Astrocyte of the spinal cord (primary cell): ENCODE results near the gene SETDB2.

Source experiments
- DNase-seq: peaks from one replicate; pipeline ENCODE4 v3.0.0; 2011; ENCODE audit warnings: low read depth, low spot score
- H3K4me3 ChIP-seq: 2 replicates; pipeline ENCODE4 v1.5.1; 2011; ENCODE audit warnings: low read depth, mild to moderate bottlenecking, low read length, moderate library complexity
- in situ Hi-C: cut with HindIII; loops from 2 replicates; pipeline ENCODE4 v1.10.0; 2017; ENCODE audit warnings: low sequenced_read_pairs
- TF ChIP-seq, protein P1 (sequence below): IDR thresholded peaks from 2 replicates; pipeline ENCODE4 v1.5.1; 2012; ENCODE audit warnings: low read depth, mild to moderate bottlenecking, low read length, inconsistent platforms

The SETDB2 gene

DNA sequence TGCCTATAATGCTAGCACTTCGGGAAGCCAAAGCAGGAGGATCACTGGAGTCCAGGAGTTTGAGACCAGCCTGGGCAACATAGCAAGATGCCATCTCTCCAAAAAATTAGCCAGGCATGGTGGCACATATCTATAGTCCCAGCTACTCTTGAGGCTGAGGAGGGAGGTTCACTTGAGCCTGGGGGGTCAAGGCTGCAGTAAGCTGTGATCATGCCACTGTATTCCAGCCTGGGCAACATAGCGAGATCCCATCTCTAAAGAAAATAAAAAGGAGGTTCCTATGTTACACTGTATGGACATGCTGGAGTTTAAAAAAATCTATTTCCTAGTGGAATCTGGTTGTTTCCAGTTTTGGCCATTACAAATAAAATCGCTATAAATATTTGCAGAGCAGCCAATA lies 2.8 kb upstream of the SETDB2 start:
- in situ Hi-C loops = no loop called here
- TF ChIP-seq, protein P1, sequence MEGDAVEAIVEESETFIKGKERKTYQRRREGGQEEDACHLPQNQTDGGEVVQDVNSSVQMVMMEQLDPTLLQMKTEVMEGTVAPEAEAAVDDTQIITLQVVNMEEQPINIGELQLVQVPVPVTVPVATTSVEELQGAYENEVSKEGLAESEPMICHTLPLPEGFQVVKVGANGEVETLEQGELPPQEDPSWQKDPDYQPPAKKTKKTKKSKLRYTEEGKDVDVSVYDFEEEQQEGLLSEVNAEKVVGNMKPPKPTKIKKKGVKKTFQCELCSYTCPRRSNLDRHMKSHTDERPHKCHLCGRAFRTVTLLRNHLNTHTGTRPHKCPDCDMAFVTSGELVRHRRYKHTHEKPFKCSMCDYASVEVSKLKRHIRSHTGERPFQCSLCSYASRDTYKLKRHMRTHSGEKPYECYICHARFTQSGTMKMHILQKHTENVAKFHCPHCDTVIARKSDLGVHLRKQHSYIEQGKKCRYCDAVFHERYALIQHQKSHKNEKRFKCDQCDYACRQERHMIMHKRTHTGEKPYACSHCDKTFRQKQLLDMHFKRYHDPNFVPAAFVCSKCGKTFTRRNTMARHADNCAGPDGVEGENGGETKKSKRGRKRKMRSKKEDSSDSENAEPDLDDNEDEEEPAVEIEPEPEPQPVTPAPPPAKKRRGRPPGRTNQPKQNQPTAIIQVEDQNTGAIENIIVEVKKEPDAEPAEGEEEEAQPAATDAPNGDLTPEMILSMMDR = no peak
- DNase-seq = no peak
- H3K4me3 ChIP-seq = no peak overlapping the region

DNA sequence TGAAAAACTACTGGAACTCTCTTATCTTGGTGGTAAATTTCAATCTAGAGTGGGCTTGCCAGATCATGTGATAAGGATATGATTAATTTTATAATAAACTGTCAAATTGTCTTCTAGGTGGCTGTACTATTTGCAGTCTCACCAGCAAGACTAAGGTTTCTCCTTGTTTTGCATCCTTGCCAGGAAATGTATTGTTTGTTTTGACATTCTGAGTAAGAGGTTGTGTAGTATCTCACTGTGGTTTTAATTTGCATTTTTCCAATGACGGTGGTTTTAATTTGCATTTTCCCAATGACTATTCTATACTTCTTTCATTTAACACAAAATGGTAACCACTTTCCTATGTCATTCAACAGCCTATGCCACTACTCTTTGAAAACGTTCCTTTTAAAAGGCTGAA lies 2.2 kb upstream of the SETDB2 start:
- TF ChIP-seq, protein P1 = no peak
- H3K4me3 ChIP-seq = no peak overlapping the region
- DNase-seq = peak; percentile 60
- in situ Hi-C loops = no loop called here

DNA sequence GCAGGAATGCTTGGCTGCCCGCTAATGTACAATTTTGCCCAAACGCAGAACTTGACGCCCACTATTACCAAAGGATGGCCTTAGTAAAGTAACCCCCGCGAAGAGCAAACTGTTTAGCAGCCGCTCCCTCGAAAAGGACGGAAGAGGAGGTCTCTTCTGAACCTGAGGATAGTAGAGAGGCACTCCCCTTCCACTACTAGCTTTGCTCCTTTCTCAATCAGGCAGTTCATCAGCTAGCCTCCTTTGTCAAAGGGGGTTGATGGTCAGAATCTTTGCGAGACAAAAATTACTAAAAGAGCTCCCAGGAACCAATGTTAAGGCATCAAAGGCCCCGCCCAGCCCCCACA lies 744 bp upstream of the SETDB2 start:
- no peak for DNase-seq
- in situ Hi-C loops = no loop called here
- TF ChIP-seq, protein P1 = no peak
- H3K4me3 ChIP-seq = peak overlapping the region; percentile 88

DNA sequence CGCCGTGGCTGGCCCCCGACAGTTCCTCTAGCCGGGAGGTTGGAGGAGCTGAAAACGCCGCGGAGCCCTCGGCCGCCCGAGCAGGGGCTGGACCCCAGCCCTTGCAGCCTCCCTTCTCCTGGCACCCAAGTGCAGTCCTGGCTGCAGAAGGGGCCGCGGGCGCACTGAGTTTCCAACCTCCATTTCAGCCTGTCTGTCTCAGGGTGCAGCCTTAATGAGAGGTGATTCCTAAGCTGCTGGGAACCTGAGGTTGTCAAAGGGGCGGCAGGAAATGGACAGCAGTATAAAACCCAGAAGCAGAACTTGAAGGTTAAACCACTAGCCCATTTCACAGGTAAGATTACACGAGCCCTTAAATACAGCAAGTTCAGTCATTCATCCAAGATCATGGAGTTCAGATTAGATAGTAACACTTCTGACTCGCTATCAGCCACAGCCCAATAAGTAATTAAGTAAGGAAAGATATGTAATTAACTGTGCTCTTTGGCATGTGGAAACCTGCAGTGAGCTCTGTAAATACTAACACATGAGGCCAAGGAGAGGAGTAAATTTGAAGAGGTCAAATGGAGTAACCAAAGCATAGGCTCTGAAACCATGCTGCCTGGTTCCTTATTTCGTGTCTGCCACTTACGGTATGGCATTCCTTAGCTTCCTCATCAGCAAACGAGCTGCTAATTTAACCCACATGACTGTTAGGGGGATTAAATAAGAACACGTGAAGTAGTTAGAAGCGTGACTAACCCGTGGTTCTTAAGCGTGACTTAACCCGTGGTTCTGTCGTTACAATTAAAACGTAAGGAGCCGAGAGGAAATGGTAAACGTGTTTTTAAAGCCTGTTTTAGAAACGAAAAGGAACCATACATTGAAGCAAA lies 686 bp downstream of the SETDB2 start:
- TF ChIP-seq, protein P1 = no peak
- in situ Hi-C loops = no loop called here
- DNase-seq = peak; percentile 57
- H3K4me3 ChIP-seq = peak overlapping the region; percentile 88

DNA sequence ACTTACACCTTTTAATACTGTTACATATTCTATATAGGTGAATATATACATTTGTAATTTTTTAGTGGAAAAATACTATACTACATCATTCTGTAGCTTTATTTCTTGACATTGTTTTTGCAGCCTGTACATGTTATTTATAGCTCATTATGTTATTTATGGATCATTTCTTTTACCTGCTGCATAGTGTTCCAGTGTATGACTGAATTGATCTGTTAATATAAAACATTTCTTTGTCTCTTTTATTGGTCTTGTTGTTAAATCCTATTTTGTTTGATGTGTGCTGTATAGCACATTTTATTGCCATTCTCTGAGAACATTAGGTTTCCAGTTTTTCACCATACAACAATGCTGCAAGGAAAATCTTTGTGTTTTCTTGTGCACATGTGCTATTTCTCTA lies 2.4 kb downstream of the SETDB2 start:
- TF ChIP-seq, protein P1 = no peak
- no peak for DNase-seq
- in situ Hi-C loops = no loop called here
- H3K4me3 ChIP-seq = no peak overlapping the region

DNA sequence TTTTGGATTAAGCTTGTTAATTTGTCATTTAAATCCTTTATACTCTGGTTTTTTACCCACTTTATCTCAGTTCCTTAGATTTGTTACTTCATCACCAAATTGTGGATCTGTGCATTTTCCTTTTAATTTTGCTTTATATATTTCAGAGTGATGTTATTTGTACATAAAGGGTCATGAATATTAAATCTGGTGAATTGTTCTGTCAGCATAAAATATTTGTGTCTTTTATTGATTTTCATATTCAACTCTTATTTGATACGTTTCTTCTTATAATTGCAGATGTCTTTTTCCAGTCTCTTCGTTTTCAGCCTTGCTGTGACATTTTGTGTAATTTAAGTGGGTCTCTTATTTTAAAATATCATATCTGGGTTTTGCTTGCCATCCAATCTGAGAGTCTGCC lies 4.7 kb downstream of the SETDB2 start:
- no peak overlapping the region for H3K4me3 ChIP-seq
- DNase-seq = no peak
- TF ChIP-seq, protein P1 = no peak
- in situ Hi-C loops = no loop called here
